HG03457 (cell line): Measurements from ENCODE around the gene SPHK2.
"Not testable (repeated sequence)": the region's sequence is repeated elsewhere in the genome, so short reads cannot be mapped to it uniquely, and the experiment has no call there.

Experiments used
- ATAC-seq: cut with Tn5 transposase; IDR thresholded peaks from one replicate; pipeline ENCODE4 v1.9.1; 2021; ENCODE audit warnings: moderate number of reproducible peaks; ENCODE audit not compliant: unreplicated experiment

The SPHK2 gene

GRCh38 chr19:48618916-48619691, at the start of gene SPHK2, which contains the start of gene RPL18:
TSS of gene SPHK2 (plus strand) at chr19:48619506. CDS start at chr19:48620515, 1,009 bp downstream.
TSS of gene RPL18 (minus strand) at chr19:48619178. CDS start at chr19:48619143, 35 bp downstream.
- ATAC-seq: peak; percentile 78

GRCh38 chr19:48569814-48570213, 49.5 kb upstream of the SPHK2 start:
- ATAC-seq: no peak

GRCh38 chr19:48571378-48572162, 47.7 kb upstream of the SPHK2 start:
- no peak for ATAC-seq

GRCh38 chr19:48573163-48573505, 46.2 kb upstream of the SPHK2 start:
- no peak for ATAC-seq

GRCh38 chr19:48575931-48576622, 43.2 kb upstream of the SPHK2 start:
- ATAC-seq: no peak

- ATAC-seq: not testable (repeated sequence)
Observed at GRCh38 chr19:48577908-48578307, 41.4 kb upstream of the SPHK2 start.

- ATAC-seq: no peak
Observed at GRCh38 chr19:48578891-48579290, 40.4 kb upstream of the SPHK2 start.

- no peak for ATAC-seq
Observed at GRCh38 chr19:48582168-48582567, 37.1 kb upstream of the SPHK2 start.

- no peak for ATAC-seq
Observed at GRCh38 chr19:48587387-48587786, 31.9 kb upstream of the SPHK2 start.

GRCh38 chr19:48588670-48589401, 30.5 kb upstream of the SPHK2 start:
- no peak for ATAC-seq

GRCh38 chr19:48591021-48591420, 28.3 kb upstream of the SPHK2 start:
- ATAC-seq: no peak

- ATAC-seq: no peak
Observed at GRCh38 chr19:48595171-48595570, 24.1 kb upstream of the SPHK2 start.

- ATAC-seq: no peak
Observed at GRCh38 chr19:48595833-48596232, 23.5 kb upstream of the SPHK2 start.

GRCh38 chr19:48596237-48596636, 23.1 kb upstream of the SPHK2 start:
- ATAC-seq: no peak

- ATAC-seq: no peak
Observed at GRCh38 chr19:48596679-48597465, 22.4 kb upstream of the SPHK2 start.

- ATAC-seq: no peak
Observed at GRCh38 chr19:48598996-48599700, 20.2 kb upstream of the SPHK2 start.

- no peak for ATAC-seq
Observed at GRCh38 chr19:48600679-48601417, 18.5 kb upstream of the SPHK2 start.

- ATAC-seq: no peak
Observed at GRCh38 chr19:48603001-48603400, 16.3 kb upstream of the SPHK2 start.

GRCh38 chr19:48603449-48603848, 15.9 kb upstream of the SPHK2 start:
- ATAC-seq: no peak
